K562 (cell line): Measurements from ENCODE around the gene FSTL4. TPM values are rescaled to one million over a fixed set of nuclear protein-coding genes. Genes with fewer than 3 reads are reported as not detected.

Source experiments
- ATAC-seq: fragments of 200-7000 bp; cut with Tn5 transposase; 3 replicates; pipeline ENCODE4 v1.9.1; 2020; ENCODE audit warnings: moderate library complexity
- BruUV-seq: library from RNA; stranded (reverse); fragments of 400-500 nt; replicated peaks from 2 replicates; lab custom pipeline; 2021; lab: Mats Ljungman, UMichigan
- CTCF ChIA-PET: fragments of 300-600 bp; formaldehyde crosslinking; extraction: SDS; loops from one replicate; lab custom pipeline; 2021; ENCODE audit warnings: low intra/inter-chr PET ratio; lab: Yijun Ruan, JAX
- POLR2A ChIA-PET: fragments of 300-600, 350-650 bp; sonication (Branson Sonifier 250); formaldehyde crosslinking; extraction: SDS; loops from one replicate; lab custom pipeline; 2021; ENCODE audit warnings: antibody characterized with exemption, inconsistent platforms; lab: Yijun Ruan, JAX
- DNase-seq, 4 experiments: peaks; one replicate each; pipeline versions ENCODE4 v3.0.0 to v3.0.0-alpha.2; 2011 to 2018; ENCODE audit warnings: low spot score in 3 of 4, mixed read lengths in 3 of 4; ENCODE audit errors: extremely low read depth in 1 of 4
- FAIRE-seq: peaks from 2 replicates; lab custom pipeline; 2011; peaks lifted over from hg19 to GRCh38; lab: Jason Lieb, UNC
- H2AFZ ChIP-seq: 2 replicates; pipeline ENCODE4 v1.6.0; 2011; ENCODE audit warnings: low read depth, low read length, control low read depth, inconsistent platforms
- H3K27ac ChIP-seq: fragments of 200-600 bp; 3 replicates; pipeline ENCODE4 v1.8.0; 2011; ENCODE audit warnings: low read depth, mild to moderate bottlenecking, control low read depth, inconsistent platforms, low read length, moderate library complexity, mixed read lengths; ENCODE audit errors: extremely low read depth
- H3K27me3 ChIP-seq, 2 experiments: fragments of 300-600 bp in 1 of 2; 2 replicates in 1 of 2; 3 replicates in 1 of 2; pipeline versions ENCODE4 v1.6.0 to v1.8.0; 2011; ENCODE audit warnings: inconsistent platforms in 2 of 2, low read length in 2 of 2, mild to moderate bottlenecking in 1 of 2, mixed read lengths in 1 of 2, moderate library complexity in 1 of 2; ENCODE audit not compliant: control insufficient read depth in 2 of 2, insufficient read depth in 2 of 2
- H3K36me3 ChIP-seq: fragments of 300-600 bp; 3 replicates; pipeline ENCODE4 v1.8.0; 2011; ENCODE audit warnings: mild to moderate bottlenecking, low read length, inconsistent platforms; ENCODE audit not compliant: control insufficient read depth, insufficient read depth
- H3K4me1 ChIP-seq, 2 experiments: fragments of 200-600 bp in 1 of 2; replicated peaks in 1 of 2; 2 replicates in 1 of 2; 3 replicates in 1 of 2; pipeline versions ENCODE4 v1.5.1 to v1.8.0; 2011; ENCODE audit warnings: inconsistent platforms in 2 of 2, low read length in 2 of 2, mild to moderate bottlenecking in 1 of 2, mixed read lengths in 1 of 2, moderate library complexity in 1 of 2; ENCODE audit not compliant: control insufficient read depth in 2 of 2, insufficient read depth in 2 of 2
- H3K4me2 ChIP-seq: 2 replicates; pipeline ENCODE4 v1.6.1; 2011; ENCODE audit warnings: low read length, control low read depth, inconsistent platforms, mixed read lengths; ENCODE audit not compliant: insufficient read depth
- H3K4me3 ChIP-seq: fragments of 200-600 bp; sonication (generic), shearing (Covaris generic); 2 replicates; pipeline ENCODE4 v1.5.1; 2016; ENCODE audit warnings: control low read depth, inconsistent platforms
- H3K79me2 ChIP-seq: fragments of 200-600 bp; 3 replicates; pipeline ENCODE4 v1.8.0; 2011; ENCODE audit warnings: low read length, inconsistent platforms; ENCODE audit not compliant: control insufficient read depth, insufficient read depth
- H3K9ac ChIP-seq, 2 experiments: 2 replicates each; pipeline versions ENCODE4 v1.6.0 to v1.6.1; 2011; ENCODE audit warnings: low read depth in 2 of 2, low read length in 2 of 2, control low read depth in 1 of 2, inconsistent platforms in 1 of 2, mild to moderate bottlenecking in 1 of 2, mixed read lengths in 1 of 2; ENCODE audit not compliant: insufficient read depth in 1 of 2
- H3K9me1 ChIP-seq: one replicate; pipeline ENCODE4 v1.6.0; 2011; ENCODE audit warnings: inconsistent platforms, mild to moderate bottlenecking, low read length, moderate library complexity; ENCODE audit not compliant: control insufficient read depth, insufficient read depth
- H3K9me3 ChIP-seq: replicated peaks from 2 replicates; pipeline ENCODE4 v1.5.1; 2011; ENCODE audit warnings: low read depth, low read length, inconsistent platforms; ENCODE audit not compliant: control insufficient read depth, insufficient read depth
- H4K20me1 ChIP-seq: replicated peaks from 2 replicates; pipeline ENCODE4 v1.6.1; 2011; ENCODE audit warnings: low read length, inconsistent platforms, mixed read lengths; ENCODE audit not compliant: control insufficient read depth, insufficient read depth
- CREB1 ChIP-seq, 2 experiments: sonication (generic) in 1 of 2; formaldehyde crosslinking in 1 of 2; IDR thresholded peaks; 2 replicates each; pipeline versions ENCODE4 v1.6.1 to v1.8.0; 2012 to 2022; ENCODE audit warnings: inconsistent platforms in 1 of 2, mild to moderate bottlenecking in 1 of 2, missing genetic modification reagents in 1 of 2, moderate library complexity in 1 of 2
- ETV6 ChIP-seq, 3 experiments: fragments of 150-350 bp in 1 of 3; sonication (generic) in 1 of 3; formaldehyde crosslinking in 1 of 3; IDR thresholded peaks; 2 replicates each; pipeline versions ENCODE4 v1.6.1 to v1.8.0; 2014 to 2022; ENCODE audit warnings: borderline replicate concordance in 2 of 3, low read depth in 2 of 3, antibody characterized with exemption in 1 of 3, low read length in 1 of 3, mild to moderate bottlenecking in 1 of 3, missing genetic modification reagents in 1 of 3
- MLX ChIP-seq, 2 experiments: fragments of 450-650 bp in 1 of 2; sonication (generic) in 1 of 2; formaldehyde crosslinking; conservative IDR thresholded peaks; 2 replicates each; pipeline versions ENCODE4 v1.4.0 to v1.8.1; 2020 to 2022; ENCODE audit warnings: mild to moderate bottlenecking in 1 of 2, missing genetic modification reagents in 1 of 2
- TAF15 ChIP-seq: fragments of 200-400 bp; formaldehyde crosslinking; IDR thresholded peaks from 2 replicates; pipeline ENCODE4 v1.6.1; 2017; ENCODE audit warnings: mild to moderate bottlenecking, low read depth, low read length, moderate library complexity
- TAF9B ChIP-seq: fragments of 450-650 bp; IDR thresholded peaks from 2 replicates; pipeline ENCODE4 v1.6.1; 2018; ENCODE audit warnings: mild to moderate bottlenecking; ENCODE audit not compliant: partially characterized antibody
- ZFP91 ChIP-seq: sonication (generic); formaldehyde crosslinking; IDR thresholded peaks from 2 replicates; pipeline ENCODE4 v1.8.0; 2022; ENCODE audit warnings: mild to moderate bottlenecking, missing genetic modification reagents
- WGBS: fragments of 100-300 bp; shearing (Covaris generic); methylation state at CpG from one replicate; pipeline ENCODE4 v1.1.6; 2016; ENCODE audit warnings: low coverage, mixed read lengths; ENCODE audit not compliant: insufficient coverage; ENCODE audit errors: missing lambda C conversion rate; 5-methylcytosine and 5-hydroxymethylcytosine counted together
- in situ Hi-C: fragments of 300-500 bp; cut with MboI; formaldehyde crosslinking; loops from 4 replicates; pipeline ENCODE4 v1.15.0; 2018; ENCODE audit warnings: inconsistent platforms, mixed read lengths
- intact Hi-C: fragments of 100-400 bp; cut with micrococcal nuclease; formaldehyde crosslinking; loops from 2 replicates; pipeline ENCODE4 v1.14.2; 2022
- polyA plus RNA-seq, 8 experiments: library from polyadenylated mRNA; depleted of rRNA in 4 of 8; stranded (reverse) in 5 of 8; unstranded in 3 of 8; fragments of >200 nt; fragmentation: Nextera tagmentation in 2 of 8; fragmentation: Illumina TruSeq in 1 of 8; extraction: Ambion mirVana in 2 of 8; extraction: Trizol in 1 of 8; gene quantifications; 2 replicates each; pipeline versions ENCODE4 v1.2.1 to v1.2.3, GENCODE V29; 2011 to 2014; ENCODE audit warnings: inconsistent platforms in 1 of 8, missing spikeins in 1 of 8
- total RNA-seq, 7 experiments: library from RNA; depleted of rRNA in 6 of 7; stranded (reverse); fragments of >200 nt in 6 of 7; fragmentation: Illumina TruSeq in 2 of 7; extraction: Trizol in 2 of 7; gene quantifications; 2 replicates each; pipeline versions ENCODE4 v1.2.1 to v1.2.3, GENCODE V29; 2011 to 2021; ENCODE audit warnings: low replicate concordance in 1 of 7

Gene FSTL4
- total and polyA plus RNA-seq, 9 of the 15 experiments (the other 6 are each of a cell fraction or from before 2014, with no cell fraction given), result 0.08 to 0.18 (median 0.10) TPM; not detected in 5

- Histone ChIP-seq H3K4me1 (no peaks in the 10 kb centered on the region), H3K4me3 (no peak overlapping the region), H2AFZ (no peak overlapping the region), H3K9ac (no peak overlapping the region), H3K27ac (no peak overlapping the region), H3K36me3 (no peaks in the 10 kb centered on the region), H3K79me2 (no peaks in the 10 kb centered on the region)
- ATAC-seq (no peak), FAIRE-seq (no peak)
- ChIA-PET POLR2A (interaction anchor here (0.6 to 1.3 kb wide), 4 partner anchors 9 to 635 kb away, joined by 3 to 4 read pairs (median 4); no protein-coding TSS in a partner anchor), CTCF (no interaction called here)
- 0% methylated on average over 12 of the region's 12 CpGs for WGBS
- intact Hi-C loops, result no loop called here
- no peak for TF ChIP-seq TAF9B
- TF ChIP-seq, all 486 proteins: peak for 0
- Histone ChIP-seq H3K9me3 (no peaks in the 10 kb centered on the region), H3K27me3 (peaks cover 18 to 32% of the 10 kb centered on the region in 2 experiments; a peak in 4 of 5 replicates), H3K9me1 (no peaks in the 10 kb centered on the region), H3K4me2 (no peak overlapping the region), H4K20me1 (no peaks in the 10 kb centered on the region)
- no TSS peak for BruUV-seq
- DNase-seq, result no peak
- in situ Hi-C loops, result no loop called here
These were observed 202.0 kb downstream of the FSTL4 start for GRCh38 chr5:133410335-133410828.

GRCh38 chr5:133409210-133409674 is 203.1 kb downstream of the FSTL4 start:
- 0% methylated on average over 5 of the region's 6 CpGs for WGBS
- no TSS peak for BruUV-seq
- Histone ChIP-seq H3K4me3 (no peak overlapping the region), H3K36me3 (no peaks in the 10 kb centered on the region), H4K20me1 (no peaks in the 10 kb centered on the region), H3K9me3 (no peaks in the 10 kb centered on the region), H3K27ac (no peak overlapping the region), H3K4me1 (no peaks in the 10 kb centered on the region), H3K4me2 (no peak overlapping the region), H3K9ac (no peak overlapping the region), H3K9me1 (no peaks in the 10 kb centered on the region), H2AFZ (no peak overlapping the region), H3K79me2 (no peaks in the 10 kb centered on the region), H3K27me3 (peaks cover 21 to 43% of the 10 kb centered on the region in 2 experiments; a peak in 4 of 5 replicates)
- ATAC-seq (no peak), FAIRE-seq (no peak), DNase-seq (no peak)
- ChIA-PET POLR2A (no interaction called here), CTCF (no interaction called here)
- in situ Hi-C loops (no loop called here), intact Hi-C loops (no loop called here)
- TF ChIP-seq CREB1 (IDR thresholded peaks at IDR 0.05) (no peak), CREB1 (CRISPR knock-in tag; IDR thresholded peaks at IDR 0.05) (no peak), ETV6 (IDR thresholded peaks at IDR 0.05; ENCODE audit: borderline replicate concordance in 1 of 2, low read depth in 2 of 2, low read length in 1 of 2) (no peak), ETV6 (CRISPR knock-in tag; IDR thresholded peaks at IDR 0.05; ENCODE audit: borderline replicate concordance) (no peak), ZFP91 (CRISPR knock-in tag) (no peak), TAF15 (no peak), MLX (CRISPR knock-in tag; conservative IDR thresholded peaks at IDR 0.05) (no peak)
